Liver (tissue), 9 donors: Measurements from ENCODE around the gene RPUSD4. TPM values are rescaled to one million over a fixed set of nuclear protein-coding genes. Genes with fewer than 3 reads are reported as not detected.

Experiments
- DNase-seq: peaks from one replicate; pipeline ENCODE4 v3.0.0-alpha.2; 2017; ENCODE audit warnings: low spot score
- H3K27ac ChIP-seq, 2 donors: one replicate each; pipeline ENCODE4 v1.7.0; 2013; ENCODE audit warnings: inconsistent platforms in 2 of 2, low read length in 2 of 2, control low read depth in 1 of 2, low read depth in 1 of 2, mild to moderate bottlenecking in 1 of 2
- H3K27me3 ChIP-seq, 4 donors: one replicate each; pipeline versions ENCODE4 v1.6.1 to v1.7.0; 2013; ENCODE audit warnings: low read length in 3 of 4, inconsistent platforms in 1 of 4, mild to moderate bottlenecking in 1 of 4, moderate library complexity in 1 of 4; ENCODE audit not compliant: control insufficient read depth in 4 of 4, insufficient read depth in 4 of 4
- H3K36me3 ChIP-seq, 4 donors: one replicate each; pipeline versions ENCODE4 v1.6.1 to v1.7.0; 2013; ENCODE audit warnings: low read length in 3 of 4, mild to moderate bottlenecking in 3 of 4, low read depth in 1 of 4, moderate library complexity in 1 of 4; ENCODE audit not compliant: control insufficient read depth in 4 of 4, insufficient read depth in 3 of 4
- H3K4me1 ChIP-seq, 4 donors: one replicate each; pipeline versions ENCODE4 v1.6.1 to v1.7.0; 2013; ENCODE audit warnings: low read length in 3 of 4, mild to moderate bottlenecking in 3 of 4, moderate library complexity in 1 of 4; ENCODE audit not compliant: control insufficient read depth in 4 of 4, insufficient read depth in 4 of 4
- H3K4me3 ChIP-seq, 3 donors: one replicate each; pipeline versions ENCODE4 v1.6.1 to v1.7.0; 2013; ENCODE audit warnings: low read length in 3 of 3, control low read depth in 1 of 3, low read depth in 1 of 3, mild to moderate bottlenecking in 1 of 3
- H3K9ac ChIP-seq, 2 donors: one replicate each; pipeline ENCODE4 v1.7.0; 2013; ENCODE audit warnings: low read length in 2 of 2, mild to moderate bottlenecking in 2 of 2, moderate library complexity in 2 of 2, control low read depth in 1 of 2, low read depth in 1 of 2
- H3K9me3 ChIP-seq, 4 donors: one replicate each; pipeline versions ENCODE4 v1.6.1 to v1.7.0; 2013; ENCODE audit warnings: low read length in 3 of 4; ENCODE audit not compliant: control insufficient read depth in 4 of 4
- EGR1 ChIP-seq, 2 donors: IDR thresholded peaks; 2 replicates each; pipeline ENCODE4 v1.6.1; 2016 to 2018; ENCODE audit warnings: antibody characterized with exemption in 2 of 2, low read depth in 2 of 2
- FOXA1 ChIP-seq: IDR thresholded peaks from 2 replicates; pipeline ENCODE4 v1.6.1; 2016; ENCODE audit warnings: antibody characterized with exemption
- FOXA2 ChIP-seq: IDR thresholded peaks from 2 replicates; pipeline ENCODE4 v1.6.1; 2016; ENCODE audit warnings: antibody characterized with exemption
- GABPA ChIP-seq, 2 donors: IDR thresholded peaks in 1 of 2; conservative IDR thresholded peaks in 1 of 2; 2 replicates each; pipeline ENCODE4 v1.6.1; 2016; ENCODE audit warnings: antibody characterized with exemption in 2 of 2, mild to moderate bottlenecking in 1 of 2, moderate library complexity in 1 of 2
- HNF4A ChIP-seq, 2 donors: conservative IDR thresholded peaks; 2 replicates each; pipeline ENCODE4 v1.6.1; 2016; ENCODE audit warnings: antibody characterized with exemption in 2 of 2, mild to moderate bottlenecking in 2 of 2
- HNF4G ChIP-seq: IDR thresholded peaks from 2 replicates; pipeline ENCODE4 v1.6.1; 2016; ENCODE audit warnings: antibody characterized with exemption
- JUND ChIP-seq, 2 donors: IDR thresholded peaks; 2 replicates each; pipeline ENCODE4 v1.6.1; 2016; ENCODE audit warnings: antibody characterized with exemption in 2 of 2
- NR2F2 ChIP-seq: IDR thresholded peaks from 2 replicates; pipeline ENCODE4 v1.6.1; 2016; ENCODE audit warnings: antibody characterized with exemption
- RAD21 ChIP-seq, 2 donors: IDR thresholded peaks; 2 replicates each; pipeline ENCODE4 v1.6.1; 2016; ENCODE audit warnings: antibody characterized with exemption in 2 of 2, mild to moderate bottlenecking in 2 of 2
- REST ChIP-seq: IDR thresholded peaks from 2 replicates; pipeline ENCODE4 v1.6.1; 2016; ENCODE audit warnings: antibody characterized with exemption, mild to moderate bottlenecking
- RXRA ChIP-seq, 2 donors: IDR thresholded peaks; 2 replicates each; pipeline ENCODE4 v1.6.1; 2017 to 2018; ENCODE audit warnings: antibody characterized with exemption in 2 of 2, mild to moderate bottlenecking in 1 of 2
- SP1 ChIP-seq: IDR thresholded peaks from 2 replicates; pipeline ENCODE4 v1.6.1; 2018; ENCODE audit warnings: antibody characterized with exemption, mild to moderate bottlenecking
- TAF1 ChIP-seq: conservative IDR thresholded peaks from 2 replicates; pipeline ENCODE4 v1.6.1; 2016; ENCODE audit warnings: antibody characterized with exemption, mild to moderate bottlenecking
- YY1 ChIP-seq: IDR thresholded peaks from 2 replicates; pipeline ENCODE4 v1.6.1; 2016; ENCODE audit warnings: antibody characterized with exemption, mild to moderate bottlenecking
- WGBS: extraction: QIAGEN DNeasy Blood & Tissue Kit; methylation state at CpG from one replicate; pipeline ENCODE4 v1.1.7; 2013; 5-methylcytosine and 5-hydroxymethylcytosine counted together
- polyA plus RNA-seq, 2 donors: library from polyadenylated mRNA; stranded (reverse) in 1 of 2; unstranded in 1 of 2; fragments of 200-250 nt in 1 of 2; fragments of >200 nt in 1 of 2; fragmentation: Nextera tagmentation in 1 of 2; extraction: Ambion mirVana in 1 of 2; gene quantifications; one replicate each; pipeline versions ENCODE4 v1.2.1 to v1.2.3, GENCODE V29; 2013 to 2015
- total RNA-seq, 2 donors: library from RNA; depleted of rRNA; stranded (reverse); fragments of >200 nt; gene quantifications; one replicate each; pipeline ENCODE4 v1.2.3, GENCODE V29; 2014
- TF ChIP-seq, protein P1 (sequence below): IDR thresholded peaks from 2 replicates; pipeline ENCODE4 v1.6.1; 2016; ENCODE audit warnings: antibody characterized with exemption
- TF ChIP-seq, protein P2 (sequence below): fragments of 150-350 bp; IDR thresholded peaks from 2 replicates; pipeline ENCODE4 v1.5.1; 2017; ENCODE audit warnings: improper control_type of control experiment, low read depth, low read length; ENCODE audit not compliant: missing input control
- TF ChIP-seq, protein P3 (sequence below): IDR thresholded peaks from 2 replicates; pipeline ENCODE4 v1.6.1; 2016; ENCODE audit warnings: antibody characterized with exemption
- TF ChIP-seq, protein P4 (sequence below): IDR thresholded peaks from 2 replicates; pipeline ENCODE4 v1.6.1; 2016; ENCODE audit warnings: antibody characterized with exemption
- donor health status: healthy.
- donor health status: healthy.
- donor health status: healthy.
- donor health status: healthy.
- donor health status: healthy.

The RPUSD4 gene
- total and polyA plus RNA-seq, 4 donors: 9.4 to 23.7 (median 17.2) TPM

DNA sequence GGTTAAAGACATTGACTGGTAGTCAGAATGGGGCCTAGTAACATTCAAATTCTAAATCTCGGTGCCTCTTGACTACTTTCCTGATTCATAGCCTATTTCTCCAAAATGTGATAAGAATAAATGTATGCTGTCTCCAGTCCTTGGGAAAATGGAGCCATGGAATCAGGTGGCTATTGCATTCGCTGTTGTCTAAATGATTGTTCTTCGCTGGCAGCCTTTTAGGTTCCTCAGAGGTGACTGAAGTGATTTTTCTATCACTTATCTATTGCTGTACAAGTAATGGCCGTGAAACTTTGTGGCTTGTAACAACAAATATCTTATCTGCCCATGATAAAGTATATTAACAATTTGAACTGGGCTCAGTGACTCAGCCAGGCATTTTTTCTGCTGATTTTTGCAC lies 41.8 kb upstream of the RPUSD4 start:
- Histone ChIP-seq H3K36me3 (peaks cover 0 to 13% (median 10%) of the 10 kb centered on the region in 4 donors), H3K27me3 (no peaks in the 10 kb centered on the region), H3K9ac (no peak overlapping the region), H3K4me1 (peaks cover 0 to 6% (median 2%) of the 10 kb centered on the region in 4 donors), H3K9me3 (no peaks in the 10 kb centered on the region), H3K27ac (no peak overlapping the region), H3K4me3 (no peak overlapping the region)
- WGBS: 93% methylated on average over 4 of the region's 4 CpGs
- TF ChIP-seq SP1: no peak
- TF ChIP-seq YY1: no peak
- no peak for DNase-seq

- no peak overlapping the region for H3K27ac ChIP-seq
- TF ChIP-seq GABPA (IDR thresholded peaks at IDR 0.05 in 1 of 2, conservative IDR thresholded peaks at IDR 0.05 in 1 of 2) (no peak), HNF4A (conservative IDR thresholded peaks at IDR 0.05) (no peak), FOXA2 (no peak), TAF1 (no peak), REST (no peak), RXRA (IDR thresholded peaks at IDR 0.05) (no peak), FOXA1 (no peak), YY1 (no peak)
- TF ChIP-seq, protein P1, sequence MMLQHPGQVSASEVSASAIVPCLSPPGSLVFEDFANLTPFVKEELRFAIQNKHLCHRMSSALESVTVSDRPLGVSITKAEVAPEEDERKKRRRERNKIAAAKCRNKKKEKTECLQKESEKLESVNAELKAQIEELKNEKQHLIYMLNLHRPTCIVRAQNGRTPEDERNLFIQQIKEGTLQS: no peak
- TF ChIP-seq, protein P2, sequence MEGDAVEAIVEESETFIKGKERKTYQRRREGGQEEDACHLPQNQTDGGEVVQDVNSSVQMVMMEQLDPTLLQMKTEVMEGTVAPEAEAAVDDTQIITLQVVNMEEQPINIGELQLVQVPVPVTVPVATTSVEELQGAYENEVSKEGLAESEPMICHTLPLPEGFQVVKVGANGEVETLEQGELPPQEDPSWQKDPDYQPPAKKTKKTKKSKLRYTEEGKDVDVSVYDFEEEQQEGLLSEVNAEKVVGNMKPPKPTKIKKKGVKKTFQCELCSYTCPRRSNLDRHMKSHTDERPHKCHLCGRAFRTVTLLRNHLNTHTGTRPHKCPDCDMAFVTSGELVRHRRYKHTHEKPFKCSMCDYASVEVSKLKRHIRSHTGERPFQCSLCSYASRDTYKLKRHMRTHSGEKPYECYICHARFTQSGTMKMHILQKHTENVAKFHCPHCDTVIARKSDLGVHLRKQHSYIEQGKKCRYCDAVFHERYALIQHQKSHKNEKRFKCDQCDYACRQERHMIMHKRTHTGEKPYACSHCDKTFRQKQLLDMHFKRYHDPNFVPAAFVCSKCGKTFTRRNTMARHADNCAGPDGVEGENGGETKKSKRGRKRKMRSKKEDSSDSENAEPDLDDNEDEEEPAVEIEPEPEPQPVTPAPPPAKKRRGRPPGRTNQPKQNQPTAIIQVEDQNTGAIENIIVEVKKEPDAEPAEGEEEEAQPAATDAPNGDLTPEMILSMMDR: no peak
- no peak overlapping the region for H3K4me3 ChIP-seq
- DNase-seq: no peak
- no peak overlapping the region for H3K9ac ChIP-seq
- 86% methylated on average over 2 of the region's 2 CpGs for WGBS
- H3K4me1 ChIP-seq: peaks cover 0 to 1% (median 0%) of the 10 kb centered on the region in 4 donors
- H3K27me3 ChIP-seq: no peaks in the 10 kb centered on the region
- peaks cover 0 to 13% (median 11%) of the 10 kb centered on the region in 4 donors for H3K36me3 ChIP-seq
- no peaks in the 10 kb centered on the region for H3K9me3 ChIP-seq
Measured at GRCh38 chr11:126246636-126247035, 35.2 kb upstream of the RPUSD4 start.

DNA sequence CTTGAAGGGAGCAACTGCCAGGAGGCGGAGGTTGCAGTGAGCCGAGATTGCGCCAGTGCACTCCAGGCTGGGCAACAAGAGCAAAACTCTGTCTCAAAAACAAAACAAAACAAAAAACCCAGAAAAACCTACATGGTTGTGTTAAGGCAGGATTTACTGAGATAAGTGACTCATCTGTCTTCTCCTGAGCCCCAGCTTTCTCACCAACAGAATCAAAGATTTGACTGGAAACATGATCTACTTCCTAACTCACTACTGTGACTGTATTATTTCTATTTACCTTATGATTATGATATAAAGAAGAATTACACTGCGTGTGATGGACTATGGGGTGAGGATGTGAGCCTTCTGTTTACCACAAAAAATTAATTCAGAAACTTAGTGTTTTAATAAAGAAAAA lies 21.9 kb upstream of the RPUSD4 start:
- Histone ChIP-seq H3K36me3 (peaks cover 0 to 6% (median 4%) of the 10 kb centered on the region in 4 donors), H3K4me3 (no peak overlapping the region), H3K27me3 (no peaks in the 10 kb centered on the region), H3K27ac (no peak overlapping the region), H3K9me3 (no peaks in the 10 kb centered on the region), H3K4me1 (peaks cover 4 to 10% (median 7%) of the 10 kb centered on the region in 4 donors), H3K9ac (no peak overlapping the region)
- WGBS: 98% methylated on average over 4 of the region's 4 CpGs
- no peak for DNase-seq
- TF ChIP-seq HNF4A (conservative IDR thresholded peaks at IDR 0.05): no peak
- TF ChIP-seq RAD21 (IDR thresholded peaks at IDR 0.05): no peak
- TF ChIP-seq JUND (IDR thresholded peaks at IDR 0.05): no peak
- no peak for TF ChIP-seq FOXA1
- no peak for TF ChIP-seq HNF4G
- TF ChIP-seq EGR1 (IDR thresholded peaks at IDR 0.05; ENCODE audit: low read depth in 2 of 2): no peak
- TF ChIP-seq, protein P2: no peak
- TF ChIP-seq, protein P3, sequence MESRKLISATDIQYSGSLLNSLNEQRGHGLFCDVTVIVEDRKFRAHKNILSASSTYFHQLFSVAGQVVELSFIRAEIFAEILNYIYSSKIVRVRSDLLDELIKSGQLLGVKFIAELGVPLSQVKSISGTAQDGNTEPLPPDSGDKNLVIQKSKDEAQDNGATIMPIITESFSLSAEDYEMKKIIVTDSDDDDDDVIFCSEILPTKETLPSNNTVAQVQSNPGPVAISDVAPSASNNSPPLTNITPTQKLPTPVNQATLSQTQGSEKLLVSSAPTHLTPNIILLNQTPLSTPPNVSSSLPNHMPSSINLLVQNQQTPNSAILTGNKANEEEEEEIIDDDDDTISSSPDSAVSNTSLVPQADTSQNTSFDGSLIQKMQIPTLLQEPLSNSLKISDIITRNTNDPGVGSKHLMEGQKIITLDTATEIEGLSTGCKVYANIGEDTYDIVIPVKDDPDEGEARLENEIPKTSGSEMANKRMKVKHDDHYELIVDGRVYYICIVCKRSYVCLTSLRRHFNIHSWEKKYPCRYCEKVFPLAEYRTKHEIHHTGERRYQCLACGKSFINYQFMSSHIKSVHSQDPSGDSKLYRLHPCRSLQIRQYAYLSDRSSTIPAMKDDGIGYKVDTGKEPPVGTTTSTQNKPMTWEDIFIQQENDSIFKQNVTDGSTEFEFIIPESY: no peak
- no peak for TF ChIP-seq GABPA (IDR thresholded peaks at IDR 0.05 in 1 of 2, conservative IDR thresholded peaks at IDR 0.05 in 1 of 2)
- no peak for TF ChIP-seq SP1
- TF ChIP-seq, protein P4, sequence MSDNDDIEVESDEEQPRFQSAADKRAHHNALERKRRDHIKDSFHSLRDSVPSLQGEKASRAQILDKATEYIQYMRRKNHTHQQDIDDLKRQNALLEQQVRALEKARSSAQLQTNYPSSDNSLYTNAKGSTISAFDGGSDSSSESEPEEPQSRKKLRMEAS: no peak
- TF ChIP-seq NR2F2: no peak
